Measurements from ENCODE around the gene TAC3.

The TAC3 gene

DNA sequence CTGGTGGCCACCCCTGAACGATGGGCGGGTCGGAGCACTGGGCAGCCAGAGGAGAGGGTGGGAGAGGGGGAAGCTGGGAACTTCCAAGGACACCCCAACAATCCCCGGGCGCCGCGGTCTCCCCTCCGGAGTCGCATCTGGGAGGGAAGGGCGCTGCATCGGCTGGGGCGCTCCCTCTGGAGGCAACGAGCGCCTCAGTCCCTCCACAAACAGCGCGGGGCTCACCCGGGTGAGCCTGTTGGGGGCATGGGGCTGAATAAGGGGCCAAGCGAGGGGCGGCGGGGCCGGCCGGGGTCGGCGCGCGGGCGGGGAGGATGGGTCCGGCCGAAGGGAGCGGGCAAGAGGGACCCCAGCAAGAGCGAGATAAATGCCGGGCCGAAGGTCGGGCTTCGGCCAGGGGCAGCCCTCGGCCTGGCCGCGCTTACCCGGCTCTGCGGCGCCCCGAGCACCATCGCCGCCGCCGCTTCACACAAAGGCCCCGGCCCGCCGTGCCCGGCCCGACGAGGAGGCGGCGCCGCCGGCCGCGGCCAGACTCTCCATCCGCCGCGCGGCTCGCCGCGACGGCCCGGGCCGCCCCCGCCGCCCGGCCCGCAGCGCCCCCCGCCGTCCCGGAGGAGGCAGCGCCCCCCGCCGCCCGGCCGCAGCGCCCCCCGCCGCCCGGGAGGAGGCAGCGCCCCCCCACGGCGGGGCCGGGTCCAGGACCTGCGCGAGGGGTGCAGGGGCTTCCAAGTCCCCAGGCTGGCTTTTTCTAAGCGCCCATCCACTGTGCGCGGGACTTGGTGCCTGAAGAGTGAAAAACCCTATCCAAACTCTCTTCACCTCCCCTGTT, 10.1 kb downstream of the TAC3 start, which contains the start of gene ZBTB39:
Gene ZBTB39 (minus strand): TSS at position 567 of the 829 bp plus-strand sequence. CDS start 1,629 bp downstream, outside the sequence.
- peak; percentile 54 for DNase-seq (ENCODE audit: low spot score)

GRCh38 chr12:57004651-57005050, 11.7 kb downstream of the TAC3 start:
- no peak for DNase-seq (ENCODE audit: low spot score)

DNA sequence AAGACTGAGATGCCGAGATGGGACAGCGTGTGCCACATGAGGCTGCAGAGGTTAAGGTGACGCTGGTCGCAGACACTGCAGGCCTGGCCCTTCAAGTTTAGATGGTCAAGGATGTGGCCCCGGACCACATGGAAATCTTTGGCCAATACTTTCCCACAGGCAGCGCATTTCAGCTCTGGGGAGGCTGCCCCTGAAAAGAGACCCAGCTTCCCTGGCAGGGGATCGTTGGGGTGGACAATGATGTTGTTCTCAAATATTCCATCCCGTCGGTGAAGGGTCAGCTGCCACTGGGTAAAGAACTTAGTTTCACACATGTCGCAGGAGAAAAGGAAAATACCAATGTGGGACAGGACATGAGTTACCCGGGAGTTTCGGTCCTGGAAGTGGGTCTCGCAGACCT, 12.9 kb downstream of the TAC3 start:
- DNase-seq (ENCODE audit: low spot score) = no peak

GRCh38 chr12:57001448-57001906, 14.9 kb downstream of the TAC3 start:
- DNase-seq (ENCODE audit: low spot score) = peak; percentile 50

DNA sequence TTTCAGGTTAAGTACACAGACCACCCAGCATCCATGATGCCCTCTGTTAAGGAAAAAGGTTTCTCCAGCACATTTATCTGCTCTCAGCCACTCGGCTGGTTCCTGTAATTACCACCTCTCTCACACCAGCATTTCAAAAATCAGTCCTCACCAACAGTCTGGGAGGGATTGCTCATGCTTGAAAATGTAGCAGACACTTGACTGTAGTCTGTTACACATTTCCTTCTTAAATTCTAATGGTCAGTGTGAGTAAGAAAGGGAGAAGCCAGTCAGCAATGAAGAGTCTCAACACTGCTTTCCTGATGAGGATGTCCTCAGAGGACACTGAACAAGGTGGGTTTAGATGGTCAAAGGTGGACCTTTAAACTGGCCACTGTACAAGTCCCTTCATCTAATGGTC, 15.9 kb downstream of the TAC3 start:
- DNase-seq (ENCODE audit: low spot score) = no peak

GRCh38 chr12:56999456-56999855, 16.9 kb downstream of the TAC3 start:
- DNase-seq (ENCODE audit: low spot score) = no peak

DNA sequence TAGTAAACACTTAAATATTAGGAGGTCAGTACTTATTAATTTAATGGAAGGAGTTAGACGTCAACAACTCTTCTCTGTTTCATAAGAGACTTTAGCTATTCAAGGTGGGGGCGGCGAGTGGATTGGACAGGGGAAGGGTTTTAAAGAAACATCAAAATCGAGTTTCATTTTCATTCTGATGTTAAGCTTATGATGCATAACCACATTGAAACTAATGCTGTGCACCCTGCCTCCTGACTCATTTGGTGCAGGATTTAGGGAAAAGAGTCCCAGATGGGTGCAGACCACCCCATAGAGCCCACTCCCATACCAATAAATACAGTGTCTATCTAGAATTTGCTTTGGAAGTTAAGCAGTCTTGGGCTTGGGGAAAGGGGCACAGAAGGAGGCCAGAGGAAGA, 17.3 kb downstream of the TAC3 start:
- DNase-seq (ENCODE audit: low spot score) = no peak

DNA sequence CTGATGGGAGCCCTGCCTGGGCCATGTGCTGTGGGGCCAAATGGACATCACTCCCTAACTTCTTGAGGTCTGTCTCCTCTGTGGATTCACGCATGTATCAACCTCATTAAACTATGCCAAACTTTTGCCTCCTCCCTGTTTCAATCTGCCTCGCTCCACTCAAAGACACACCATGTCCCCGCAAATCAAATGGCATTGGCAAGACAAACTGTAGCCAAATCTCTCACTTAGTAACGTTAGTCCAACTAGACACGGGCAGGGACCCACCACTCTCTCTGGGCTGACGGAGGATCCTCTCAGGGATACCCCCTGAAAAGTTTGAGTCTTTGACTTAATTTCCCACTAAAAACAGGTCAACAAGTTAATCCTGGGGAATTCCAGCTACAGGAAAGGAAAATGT, 18.0 kb downstream of the TAC3 start:
- DNase-seq (ENCODE audit: low spot score) = no peak

- DNase-seq (ENCODE audit: low spot score) = no peak
These were observed 19.4 kb downstream of the TAC3 start for GRCh38 chr12:56996793-56997545.

GRCh38 chr12:56995930-56996496, 20.3 kb downstream of the TAC3 start:
- no peak for DNase-seq (ENCODE audit: low spot score)

DNA sequence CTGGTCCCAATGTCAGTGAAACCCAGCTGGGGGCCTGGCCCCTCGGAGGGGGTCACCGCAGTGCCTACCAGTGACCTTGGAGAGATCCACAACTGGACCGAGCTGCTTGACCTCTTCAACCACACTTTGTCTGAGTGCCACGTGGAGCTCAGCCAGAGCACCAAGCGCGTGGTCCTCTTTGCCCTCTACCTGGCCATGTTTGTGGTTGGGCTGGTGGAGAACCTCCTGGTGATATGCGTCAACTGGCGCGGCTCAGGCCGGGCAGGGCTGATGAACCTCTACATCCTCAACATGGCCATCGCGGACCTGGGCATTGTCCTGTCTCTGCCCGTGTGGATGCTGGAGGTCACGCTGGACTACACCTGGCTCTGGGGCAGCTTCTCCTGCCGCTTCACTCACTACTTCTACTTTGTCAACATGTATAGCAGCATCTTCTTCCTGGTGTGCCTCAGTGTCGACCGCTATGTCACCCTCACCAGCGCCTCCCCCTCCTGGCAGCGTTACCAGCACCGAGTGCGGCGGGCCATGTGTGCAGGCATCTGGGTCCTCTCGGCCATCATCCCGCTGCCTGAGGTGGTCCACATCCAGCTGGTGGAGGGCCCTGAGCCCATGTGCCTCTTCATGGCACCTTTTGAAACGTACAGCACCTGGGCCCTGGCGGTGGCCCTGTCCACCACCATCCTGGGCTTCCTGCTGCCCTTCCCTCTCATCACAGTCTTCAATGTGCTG, 21.0 kb downstream of the TAC3 start:
- DNase-seq (ENCODE audit: low spot score) = no peak

DNA sequence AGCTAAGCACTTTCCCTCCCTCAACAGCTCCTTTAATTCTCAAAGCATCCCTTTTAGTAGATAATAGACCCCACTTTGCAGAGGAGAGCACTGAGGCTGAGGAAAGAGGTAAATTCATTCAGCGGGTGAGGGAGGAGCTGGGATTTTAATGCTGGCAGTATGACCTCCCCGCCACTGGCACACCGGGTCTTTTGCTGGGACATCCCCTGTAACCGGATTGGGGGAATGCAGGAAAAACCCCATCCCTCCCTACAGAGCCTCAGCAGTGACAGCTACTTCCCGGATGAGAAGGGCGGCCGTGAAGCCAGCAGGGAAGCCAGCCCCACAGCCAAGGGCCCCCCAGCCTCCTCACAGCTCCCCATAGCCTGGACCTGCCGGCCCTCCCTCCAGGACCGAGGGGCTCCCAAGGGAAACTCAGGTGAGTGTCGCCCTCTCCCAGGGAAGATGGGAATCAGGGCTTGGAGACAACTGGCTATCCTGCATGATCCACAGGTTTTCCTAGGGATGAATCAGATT, 22.0 kb downstream of the TAC3 start:
- no peak for DNase-seq (ENCODE audit: low spot score)

DNA sequence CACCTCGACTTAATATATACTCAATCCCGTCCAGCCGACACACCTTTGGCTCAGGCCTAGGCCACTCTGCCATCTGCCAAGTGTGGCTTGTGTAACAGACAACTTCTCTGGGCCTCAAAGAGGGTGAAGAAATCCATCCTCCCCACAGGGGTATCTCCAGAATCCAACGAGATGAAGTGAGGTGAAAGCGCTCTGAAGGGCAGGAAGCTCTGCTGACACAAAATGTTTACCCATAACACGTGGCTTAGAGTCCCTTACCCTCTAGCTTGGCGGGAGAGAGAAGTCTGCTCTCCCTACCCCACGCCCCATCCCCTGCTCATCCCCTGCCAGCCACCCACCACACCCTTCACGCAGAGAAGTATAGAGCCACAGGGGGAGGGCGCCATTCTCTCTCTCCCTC, 23.0 kb downstream of the TAC3 start:
- no peak for DNase-seq (ENCODE audit: low spot score)

GRCh38 chr12:56991319-56992246, 24.7 kb downstream of the TAC3 start:
- DNase-seq (ENCODE audit: low spot score) = no peak

DNA sequence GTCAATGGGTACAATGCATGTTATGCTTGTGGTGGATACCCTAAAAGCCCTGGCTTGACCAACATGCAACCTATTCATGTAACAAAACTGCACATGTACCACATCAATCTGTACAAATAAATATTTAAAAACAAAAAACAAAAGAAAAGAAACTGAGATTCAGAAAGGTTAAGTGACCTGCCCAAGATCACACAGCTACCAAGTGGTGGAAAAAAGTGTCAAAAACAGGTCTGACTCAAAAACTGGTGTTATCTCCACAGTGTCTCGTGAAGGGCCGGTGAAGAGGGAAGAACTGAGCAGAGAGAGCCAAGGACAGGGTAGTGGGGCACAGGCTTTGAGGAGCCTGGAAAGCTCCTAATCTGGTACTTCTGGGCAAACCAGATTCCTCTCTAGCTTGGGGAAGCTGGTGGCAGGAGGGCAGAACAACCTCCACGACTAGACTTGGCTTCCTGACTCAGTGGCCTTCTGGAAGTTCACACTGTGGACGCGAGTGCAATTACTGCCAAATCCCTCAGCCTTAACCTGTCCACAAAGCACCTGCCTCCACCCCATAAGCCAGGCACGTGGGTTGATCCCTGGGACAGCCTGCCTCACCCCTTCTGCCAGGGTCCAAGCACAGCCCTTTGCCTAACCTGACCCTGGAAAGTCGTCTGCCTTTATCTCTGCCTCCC, 25.5 kb downstream of the TAC3 start:
- DNase-seq (ENCODE audit: low spot score) = no peak

DNA sequence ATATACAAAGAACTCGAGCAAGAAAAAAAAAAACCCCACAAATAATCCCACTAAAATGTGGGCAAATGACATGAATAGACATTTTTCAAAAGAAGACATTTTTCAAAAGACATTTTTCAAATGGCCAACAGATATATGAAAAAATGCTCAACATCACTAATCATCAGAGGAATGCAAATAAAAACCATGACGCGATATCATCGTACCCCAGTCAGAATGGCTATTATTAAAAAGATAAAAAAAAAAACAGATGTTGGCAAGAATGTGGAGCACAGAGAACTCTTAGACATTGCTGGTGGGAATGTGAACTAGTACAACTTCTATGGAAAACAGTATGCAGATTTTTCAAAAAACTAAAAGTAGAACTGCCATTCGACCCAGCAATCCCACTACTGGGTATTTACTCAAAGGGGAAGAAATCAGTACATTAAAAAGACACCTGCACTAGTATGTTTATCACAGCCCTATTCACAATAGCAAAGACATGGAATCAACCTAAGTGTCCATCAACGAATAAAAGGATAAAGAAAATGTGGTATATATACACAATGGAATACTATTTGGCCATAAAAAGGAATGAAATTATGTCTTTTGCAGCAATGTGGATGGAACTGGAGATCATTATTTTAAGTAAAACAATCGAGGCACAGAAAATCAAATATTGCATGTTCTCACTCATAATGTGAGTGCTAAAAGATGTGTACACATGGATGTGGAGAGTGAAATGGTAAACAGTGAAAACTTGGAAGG, 26.3 kb downstream of the TAC3 start:
- DNase-seq (ENCODE audit: low spot score) = no peak

- DNase-seq (ENCODE audit: low spot score) = no peak
These were observed 28.1 kb downstream of the TAC3 start for GRCh38 chr12:56988207-56988739.

DNA sequence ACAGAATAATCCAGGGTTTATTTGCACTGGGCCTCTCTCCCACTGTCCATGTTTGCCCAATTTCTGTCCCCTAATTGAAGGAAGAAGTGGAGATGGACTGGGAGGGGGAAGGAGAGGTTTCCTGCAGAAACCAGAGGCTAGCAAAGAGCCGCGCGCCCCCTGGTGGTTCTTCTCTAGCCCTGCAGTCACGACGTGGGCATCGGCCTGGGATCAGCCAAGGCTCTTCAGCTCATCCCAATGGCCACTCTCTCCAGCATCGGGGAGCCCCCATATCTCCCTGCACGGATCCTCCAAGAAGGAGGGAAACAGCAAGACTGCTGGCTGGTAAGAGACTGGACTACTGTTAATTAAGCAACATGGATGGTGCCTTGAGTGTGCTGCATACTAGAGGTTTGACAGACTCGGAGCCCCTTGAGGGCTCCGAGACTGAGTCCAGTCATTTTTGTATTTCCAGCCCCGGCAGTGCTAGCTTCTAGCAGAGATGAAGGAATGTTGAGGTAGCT, 28.7 kb downstream of the TAC3 start:
- DNase-seq (ENCODE audit: low spot score) = peak; percentile 77

DNA sequence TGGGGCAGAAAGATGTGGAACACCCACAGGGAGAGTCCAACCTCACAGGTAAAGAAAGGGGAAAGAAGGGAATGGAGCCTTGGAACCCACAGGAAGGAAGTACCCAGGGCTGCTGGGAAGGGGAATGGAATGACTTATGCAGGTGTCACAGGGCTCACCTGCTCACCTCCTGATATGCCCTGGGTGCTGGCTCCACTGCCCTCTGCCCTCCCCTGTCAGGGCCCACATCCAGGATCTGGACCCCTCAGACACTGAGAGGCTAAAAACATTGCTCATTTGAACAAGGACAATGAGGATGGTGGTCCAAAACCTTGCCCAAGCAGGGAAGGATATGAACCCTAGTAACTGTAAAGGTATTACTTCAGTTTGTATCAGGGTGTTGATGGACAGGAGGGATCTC, 29.3 kb downstream of the TAC3 start:
- no peak for DNase-seq (ENCODE audit: low spot score)
